IPS-15b (cell line): ENCODE results near the gene THBS3.
"Not testable (repeated sequence)": the region's sequence is repeated elsewhere in the genome, so short reads cannot be mapped to it uniquely, and the experiment has no call there.

Source experiments
- H3K27me3 ChIP-seq: one replicate; pipeline ENCODE4 v1.6.1; 2013; ENCODE audit warnings: low read length; ENCODE audit not compliant: control insufficient read depth, insufficient read depth
- H3K36me3 ChIP-seq: one replicate; pipeline ENCODE4 v1.6.1; 2013; ENCODE audit warnings: low read length; ENCODE audit not compliant: control insufficient read depth, insufficient read depth
- H3K4me1 ChIP-seq: one replicate; pipeline ENCODE4 v1.6.1; 2013; ENCODE audit warnings: mild to moderate bottlenecking, low read length; ENCODE audit not compliant: control insufficient read depth, insufficient read depth
- H3K4me3 ChIP-seq: one replicate; pipeline ENCODE4 v1.5.1; 2013; ENCODE audit warnings: low read depth, low read length
- H3K9ac ChIP-seq: one replicate; pipeline ENCODE4 v1.6.1; 2013; ENCODE audit warnings: low read depth, mild to moderate bottlenecking, low read length
- H3K9me3 ChIP-seq: one replicate; pipeline ENCODE4 v1.6.1; 2013; ENCODE audit warnings: mild to moderate bottlenecking, low read length; ENCODE audit not compliant: control insufficient read depth, insufficient read depth

The THBS3 gene

GRCh38 chr1:155212051-155212440, 4.3 kb upstream of the THBS3 start:
- H3K4me1 ChIP-seq, H3K9ac ChIP-seq, H3K9me3 ChIP-seq, H3K36me3 ChIP-seq, H3K4me3 ChIP-seq, H3K27me3 ChIP-seq: not testable (repeated sequence)

- not testable (repeated sequence) for H3K36me3 ChIP-seq, H3K4me1 ChIP-seq, H3K9ac ChIP-seq
Measured at GRCh38 chr1:155211381-155212050, 3.8 kb upstream of the THBS3 start.

GRCh38 chr1:155210314-155211104, 2.8 kb upstream of the THBS3 start:
- H3K4me3 ChIP-seq, result no peak overlapping the region
- no peak overlapping the region for H3K9ac ChIP-seq
- peaks cover 6% of the 10 kb centered on the region for H3K36me3 ChIP-seq
- H3K9me3 ChIP-seq, result no peaks in the 10 kb centered on the region
- no peaks in the 10 kb centered on the region for H3K27me3 ChIP-seq
- H3K4me1 ChIP-seq, result no peaks in the 10 kb centered on the region

More at GRCh38 chr1:155211381-155212050, 3.8 kb upstream of the THBS3 start:
- H3K4me3 ChIP-seq, H3K27me3 ChIP-seq, H3K9me3 ChIP-seq: not testable (repeated sequence)

- Histone ChIP-seq H3K36me3 (peaks cover 2% of the 10 kb centered on the region), H3K9ac (peak overlapping the region; percentile 87), H3K27me3 (no peaks in the 10 kb centered on the region), H3K9me3 (no peaks in the 10 kb centered on the region), H3K4me1 (no peaks in the 10 kb centered on the region), H3K4me3 (peak overlapping the region; percentile 67)
Measured at GRCh38 chr1:155209312-155209721, 1.6 kb upstream of the THBS3 start.

GRCh38 chr1:155208541-155209311, 1.0 kb upstream of the THBS3 start, which contains the start of gene MTX1:
Gene MTX1, plus strand, starts transcription at chr1:155208695. Its CDS starts 110 bp downstream, at chr1:155208805.
- Histone ChIP-seq H3K9me3 (no peaks in the 10 kb centered on the region), H3K36me3 (peaks cover 2% of the 10 kb centered on the region), H3K4me1 (no peaks in the 10 kb centered on the region), H3K9ac (peak within 1 kb of the TSS; percentile 87), H3K27me3 (no peaks in the 10 kb centered on the region), H3K4me3 (peak within 1 kb of the TSS; percentile 67)

- no peaks in the 10 kb centered on the region for H3K9me3 ChIP-seq
- peaks cover 9% of the 10 kb centered on the region for H3K36me3 ChIP-seq
- H3K27me3 ChIP-seq, result no peaks in the 10 kb centered on the region
- no peaks in the 10 kb centered on the region for H3K4me1 ChIP-seq
- H3K4me3 ChIP-seq, result peak overlapping the region; percentile 59
- peak overlapping the region; percentile 51 for H3K9ac ChIP-seq
Measured at GRCh38 chr1:155206891-155207805, 549 bp downstream of the THBS3 start.

- Histone ChIP-seq H3K9me3 (no peaks in the 10 kb centered on the region), H3K9ac (no peak overlapping the region)
Measured at GRCh38 chr1:155205969-155206593, 1.6 kb downstream of the THBS3 start.

GRCh38 chr1:155205035-155205434, 2.7 kb downstream of the THBS3 start:
- Histone ChIP-seq H3K9ac (no peak overlapping the region), H3K9me3 (no peaks in the 10 kb centered on the region), H3K36me3 (peaks cover 28% of the 10 kb centered on the region), H3K4me3 (no peak overlapping the region), H3K4me1 (no peaks in the 10 kb centered on the region), H3K27me3 (no peaks in the 10 kb centered on the region)

More at GRCh38 chr1:155205969-155206593, 1.6 kb downstream of the THBS3 start:
- Histone ChIP-seq H3K36me3 (peaks cover 18% of the 10 kb centered on the region), H3K4me1 (no peaks in the 10 kb centered on the region), H3K27me3 (no peaks in the 10 kb centered on the region), H3K4me3 (no peak overlapping the region)

- H3K36me3 ChIP-seq, result peaks cover 43% of the 10 kb centered on the region
- H3K9ac ChIP-seq, result no peak overlapping the region
- H3K4me3 ChIP-seq, result no peak overlapping the region
Measured at GRCh38 chr1:155202731-155203515, 4.8 kb downstream of the THBS3 start.

GRCh38 chr1:155202198-155202597, 5.5 kb downstream of the THBS3 start:
- Histone ChIP-seq H3K9me3 (no peaks in the 10 kb centered on the region), H3K36me3 (peaks cover 51% of the 10 kb centered on the region), H3K4me1 (peaks cover 2% of the 10 kb centered on the region), H3K9ac (no peak overlapping the region), H3K4me3 (no peak overlapping the region), H3K27me3 (no peaks in the 10 kb centered on the region)

More at GRCh38 chr1:155202731-155203515, 4.8 kb downstream of the THBS3 start:
- H3K9me3 ChIP-seq, result no peaks in the 10 kb centered on the region
- no peaks in the 10 kb centered on the region for H3K4me1 ChIP-seq
- H3K27me3 ChIP-seq, result no peaks in the 10 kb centered on the region
